ENCODE data around the gene MRTFA.

- TF ChIP-seq POLR2A (IDR thresholded peaks at IDR 0.05; ENCODE audit: borderline replicate concordance, extremely low read depth, insufficient read depth, insufficient read length) (no peak), EZH2 (IDR thresholded peaks at IDR 0.05) (no peak)
- TF ChIP-seq, protein P1, sequence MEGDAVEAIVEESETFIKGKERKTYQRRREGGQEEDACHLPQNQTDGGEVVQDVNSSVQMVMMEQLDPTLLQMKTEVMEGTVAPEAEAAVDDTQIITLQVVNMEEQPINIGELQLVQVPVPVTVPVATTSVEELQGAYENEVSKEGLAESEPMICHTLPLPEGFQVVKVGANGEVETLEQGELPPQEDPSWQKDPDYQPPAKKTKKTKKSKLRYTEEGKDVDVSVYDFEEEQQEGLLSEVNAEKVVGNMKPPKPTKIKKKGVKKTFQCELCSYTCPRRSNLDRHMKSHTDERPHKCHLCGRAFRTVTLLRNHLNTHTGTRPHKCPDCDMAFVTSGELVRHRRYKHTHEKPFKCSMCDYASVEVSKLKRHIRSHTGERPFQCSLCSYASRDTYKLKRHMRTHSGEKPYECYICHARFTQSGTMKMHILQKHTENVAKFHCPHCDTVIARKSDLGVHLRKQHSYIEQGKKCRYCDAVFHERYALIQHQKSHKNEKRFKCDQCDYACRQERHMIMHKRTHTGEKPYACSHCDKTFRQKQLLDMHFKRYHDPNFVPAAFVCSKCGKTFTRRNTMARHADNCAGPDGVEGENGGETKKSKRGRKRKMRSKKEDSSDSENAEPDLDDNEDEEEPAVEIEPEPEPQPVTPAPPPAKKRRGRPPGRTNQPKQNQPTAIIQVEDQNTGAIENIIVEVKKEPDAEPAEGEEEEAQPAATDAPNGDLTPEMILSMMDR (IDR thresholded peaks at IDR 0.05 in 2 of 3, conservative IDR thresholded peaks at IDR 0.05 in 1 of 3; ENCODE audit: borderline replicate concordance in 1 of 3, insufficient read depth in 1 of 3, low read depth in 2 of 3, low read length in 2 of 3): no peak
Observed at GRCh38 chr22:40385036-40385782, 251.3 kb downstream of the MRTFA start.
